HG03439 (cell line): ENCODE data around the gene COMTD1.
"Not testable (repeated sequence)": the region's sequence is repeated elsewhere in the genome, so short reads cannot be mapped to it uniquely, and the experiment has no call there.

Source experiments
- ATAC-seq: cut with Tn5 transposase; IDR thresholded peaks from one replicate; pipeline ENCODE4 v1.9.1; 2021; ENCODE audit warnings: mild to moderate bottlenecking, moderate library complexity; ENCODE audit not compliant: unreplicated experiment

COMTD1 gene

GRCh38 chr10:75197066-75197465 lies 38.7 kb downstream of the COMTD1 start:
- no peak for ATAC-seq

- no peak for ATAC-seq
Measured at GRCh38 chr10:75195035-75195763, 40.6 kb downstream of the COMTD1 start.

GRCh38 chr10:75194625-75195024 lies 41.1 kb downstream of the COMTD1 start:
- ATAC-seq: not testable (repeated sequence)

GRCh38 chr10:75191821-75192568 lies 43.8 kb downstream of the COMTD1 start:
- no peak for ATAC-seq

GRCh38 chr10:75189266-75190096 lies 46.3 kb downstream of the COMTD1 start:
- no peak for ATAC-seq

- not testable (repeated sequence) for ATAC-seq
Measured at GRCh38 chr10:75188522-75188921, 47.2 kb downstream of the COMTD1 start.

- no peak for ATAC-seq
Measured at GRCh38 chr10:75187961-75188426, 47.8 kb downstream of the COMTD1 start.

GRCh38 chr10:75186310-75186709 lies 49.4 kb downstream of the COMTD1 start:
- ATAC-seq: no peak
